T-cell (primary cell): Measurements from ENCODE around the gene REM2. TPM values are rescaled to one million over a fixed set of nuclear protein-coding genes. Genes with fewer than 3 reads are reported as not detected.
A peak's percentile ranks its signal among the peaks of the same experiment; 100 is the strongest.

ENCODE experiments used
- ATAC-seq, 4 experiments: fragments of 200-7000 bp in 3 of 4; fragments of 150-1000 bp in 1 of 4; cut with Tn5 transposase; replicated peaks in 1 of 4; 1 replicate in 3 of 4; 2 replicates in 1 of 4; pipeline ENCODE4 v1.10.0; 2021; ENCODE audit warnings: moderate library complexity in 3 of 4, mild to moderate bottlenecking in 2 of 4, moderate number of reproducible peaks in 1 of 4
- CTCF ChIA-PET, 2 donors: fragments of 300-600 bp; sonication (Branson Sonifier 250); formaldehyde crosslinking; loops; one replicate each; lab custom pipeline; 2022; ENCODE audit warnings: antibody characterized with exemption in 2 of 2; lab: Charles Lee
- POLR2A ChIA-PET, 2 donors: fragments of 300-600 bp; sonication (Branson Sonifier 250); formaldehyde crosslinking; loops; one replicate each; lab custom pipeline; 2022; ENCODE audit warnings: antibody characterized with exemption in 2 of 2; lab: Charles Lee
- DNase-seq, 35 experiments: peaks; one replicate each; pipeline versions ENCODE4 v3.0.0 to v3.0.0-alpha.2; 2013 to 2023
- H3K27ac ChIP-seq: one replicate; pipeline ENCODE4 v1.5.1; 2013; ENCODE audit warnings: low read length
- H3K27me3 ChIP-seq, 2 experiments: replicated peaks in 1 of 2; 1 replicate in 1 of 2; 2 replicates in 1 of 2; pipeline versions ENCODE4 v1.6.1 to v1.7.0; 2013; ENCODE audit warnings: low read length in 1 of 2, mixed read lengths in 1 of 2; ENCODE audit not compliant: control insufficient read depth in 2 of 2, insufficient read depth in 2 of 2; ENCODE audit errors: extremely low read depth in 1 of 2
- H3K36me3 ChIP-seq, 2 donors: 1 replicate in 1 of 2; 2 replicates in 1 of 2; pipeline versions ENCODE4 v1.6.1 to v1.7.0; 2013; ENCODE audit warnings: low read length in 1 of 2; ENCODE audit not compliant: control insufficient read depth in 2 of 2, insufficient read depth in 1 of 2; ENCODE audit errors: extremely low read depth in 1 of 2
- H3K4me1 ChIP-seq, 2 experiments: 1 replicate in 1 of 2; 2 replicates in 1 of 2; pipeline versions ENCODE4 v1.6.1 to v1.7.0; 2013; ENCODE audit warnings: low read length in 2 of 2, mixed read lengths in 1 of 2; ENCODE audit not compliant: insufficient read depth in 2 of 2, control insufficient read depth in 1 of 2; ENCODE audit errors: extremely low read depth in 1 of 2
- H3K4me3 ChIP-seq, 2 donors: 1 replicate in 1 of 2; 2 replicates in 1 of 2; pipeline versions ENCODE4 v1.5.1 to v1.7.0; 2013; ENCODE audit warnings: mild to moderate bottlenecking in 2 of 2, low read length in 1 of 2, moderate library complexity in 1 of 2; ENCODE audit not compliant: control insufficient read depth in 1 of 2; ENCODE audit errors: extremely low read depth in 1 of 2
- H3K9me3 ChIP-seq: 2 replicates; pipeline ENCODE4 v1.7.0; 2013
- H3K27ac Mint-ChIP-seq, 2 donors: one replicate each; pipeline ENCODE4 v1.8.0; 2020 to 2021; ENCODE audit warnings: mild to moderate bottlenecking in 2 of 2, mixed read lengths in 2 of 2
- H3K27me3 Mint-ChIP-seq, 2 donors: one replicate each; pipeline ENCODE4 v1.8.0; 2021 to 2022; ENCODE audit warnings: mixed read lengths in 2 of 2
- H3K36me3 Mint-ChIP-seq: one replicate; pipeline ENCODE4 v1.8.0; 2021; ENCODE audit warnings: mixed read lengths
- H3K4me1 Mint-ChIP-seq, 3 donors: one replicate each; pipeline ENCODE4 v1.8.0; 2020 to 2022; ENCODE audit warnings: mixed read lengths in 3 of 3, mild to moderate bottlenecking in 1 of 3
- H3K4me3 Mint-ChIP-seq, 3 donors: one replicate each; pipeline ENCODE4 v1.8.0; 2020 to 2022; ENCODE audit warnings: mild to moderate bottlenecking in 3 of 3, mixed read lengths in 3 of 3, moderate library complexity in 3 of 3
- H3K9me3 Mint-ChIP-seq, 3 donors: one replicate each; pipeline ENCODE4 v1.8.0; 2020 to 2022; ENCODE audit warnings: mixed read lengths in 3 of 3
- WGBS: methylation state at CpG from one replicate; pipeline ENCODE4 v1.1.5; 2013; ENCODE audit warnings: missing lambda C conversion rate; ENCODE audit not compliant: insufficient coverage; 5-methylcytosine and 5-hydroxymethylcytosine counted together
- total RNA-seq, 35 experiments: library from RNA in 6 of 35; stranded (reverse) in 6 of 35; fragments of 120-200 nt in 1 of 35; gene quantifications; one replicate each; pipeline versions ENCODE4 v1.2.1 to v1.2.4 and lab custom pipeline; 2013 to 2026

REM2 gene
- total RNA-seq, 5 donors from 2014 or later (not counting 1 experiment from before 2014, with no cell fraction given): 4.1 to 10.6 (median 6.2) TPM

DNA sequence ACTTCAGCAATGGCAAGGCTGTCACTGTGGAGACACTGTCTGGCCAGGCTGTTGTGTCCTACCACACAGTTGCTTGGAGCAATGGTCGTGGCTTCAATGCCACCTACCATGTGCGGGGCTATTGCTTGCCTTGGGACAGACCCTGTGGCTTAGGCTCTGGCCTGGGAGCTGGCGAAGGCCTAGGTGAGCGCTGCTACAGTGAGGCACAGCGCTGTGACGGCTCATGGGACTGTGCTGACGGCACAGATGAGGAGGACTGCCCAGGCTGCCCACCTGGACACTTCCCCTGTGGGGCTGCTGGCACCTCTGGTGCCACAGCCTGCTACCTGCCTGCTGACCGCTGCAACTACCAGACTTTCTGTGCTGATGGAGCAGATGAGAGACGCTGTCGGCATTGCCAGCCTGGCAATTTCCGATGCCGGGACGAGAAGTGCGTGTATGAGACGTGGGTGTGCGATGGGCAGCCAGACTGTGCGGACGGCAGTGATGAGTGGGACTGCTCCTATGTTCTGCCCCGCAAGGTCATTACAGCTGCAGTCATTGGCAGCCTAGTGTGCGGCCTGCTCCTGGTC, 7.2 kb upstream of the REM2 start:
- CTCF ChIA-PET: interaction anchor here in 1 of 2 donors (0.8 kb wide), 1 partner anchor 15 kb away, joined by 6 read pairs; no protein-coding TSS in a partner anchor
- POLR2A ChIA-PET: interaction anchor here in 1 of 2 donors (1.1 kb wide), 1 partner anchor 13 kb away, joined by 6 read pairs; no protein-coding TSS in a partner anchor
- no peaks in the 10 kb centered on the region for H3K27me3 ChIP-seq
- no peak overlapping the region for H3K4me3 Mint-ChIP-seq
- H3K4me3 ChIP-seq: no peak overlapping the region
- peaks cover 43% of the 10 kb centered on the region for H3K36me3 Mint-ChIP-seq
- peak overlapping the region in 1 of 2 donors; percentile 58 for H3K27ac Mint-ChIP-seq
- no peaks in the 10 kb centered on the region for H3K9me3 ChIP-seq
- peaks cover 6 to 41% of the 10 kb centered on the region in 2 experiments for H3K4me1 ChIP-seq
- peaks cover 23 to 44% (median 33%) of the 10 kb centered on the region in 3 donors for H3K4me1 Mint-ChIP-seq
- H3K9me3 Mint-ChIP-seq: no peaks in the 10 kb centered on the region
- no peak overlapping the region for H3K27ac ChIP-seq
- no peak for DNase-seq
- peaks cover 17 to 60% of the 10 kb centered on the region in 2 donors for H3K36me3 ChIP-seq
- 98% methylated on average over 19 of the region's 20 CpGs for WGBS
- no peak for ATAC-seq
- H3K27me3 Mint-ChIP-seq: no peaks in the 10 kb centered on the region

DNA sequence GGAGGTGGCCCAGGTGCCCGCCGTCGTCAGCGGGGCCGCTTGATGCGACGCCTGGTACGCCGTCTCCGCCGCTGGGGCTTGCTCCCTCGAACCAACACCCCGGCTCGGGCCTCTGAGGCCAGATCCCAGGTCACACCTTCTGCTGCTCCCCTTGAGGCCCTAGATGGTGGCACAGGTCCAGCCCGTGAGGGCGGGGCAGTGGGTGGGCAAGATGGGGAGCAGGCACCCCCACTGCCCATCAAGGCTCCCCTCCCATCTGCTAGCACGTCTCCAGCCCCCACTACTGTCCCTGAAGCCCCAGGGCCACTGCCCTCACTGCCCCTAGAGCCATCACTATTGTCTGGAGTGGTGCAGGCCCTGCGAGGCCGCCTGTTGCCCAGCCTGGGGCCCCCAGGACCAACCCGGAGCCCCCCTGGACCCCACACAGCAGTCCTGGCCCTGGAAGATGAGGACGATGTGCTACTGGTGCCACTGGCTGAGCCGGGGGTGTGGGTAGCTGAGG, 6.0 kb upstream of the REM2 start:
- H3K36me3 ChIP-seq: peaks cover 17 to 60% of the 10 kb centered on the region in 2 donors
- no peak overlapping the region for H3K4me3 Mint-ChIP-seq
- no peaks in the 10 kb centered on the region for H3K27me3 Mint-ChIP-seq
- no peak overlapping the region for H3K27ac ChIP-seq
- no peaks in the 10 kb centered on the region for H3K27me3 ChIP-seq
- no peaks in the 10 kb centered on the region for H3K9me3 Mint-ChIP-seq
- ChIA-PET CTCF (no interaction called here), POLR2A (no interaction called here)
- peaks cover 22 to 47% (median 35%) of the 10 kb centered on the region in 3 donors for H3K4me1 Mint-ChIP-seq
- WGBS: 96% methylated on average over 16 of the region's 22 CpGs
- peaks cover 5 to 37% of the 10 kb centered on the region in 2 experiments for H3K4me1 ChIP-seq
- no peak overlapping the region for H3K27ac Mint-ChIP-seq
- peaks cover 43% of the 10 kb centered on the region for H3K36me3 Mint-ChIP-seq
- DNase-seq: no peak
- no peak overlapping the region for H3K4me3 ChIP-seq
- ATAC-seq: no peak
- no peaks in the 10 kb centered on the region for H3K9me3 ChIP-seq

DNA sequence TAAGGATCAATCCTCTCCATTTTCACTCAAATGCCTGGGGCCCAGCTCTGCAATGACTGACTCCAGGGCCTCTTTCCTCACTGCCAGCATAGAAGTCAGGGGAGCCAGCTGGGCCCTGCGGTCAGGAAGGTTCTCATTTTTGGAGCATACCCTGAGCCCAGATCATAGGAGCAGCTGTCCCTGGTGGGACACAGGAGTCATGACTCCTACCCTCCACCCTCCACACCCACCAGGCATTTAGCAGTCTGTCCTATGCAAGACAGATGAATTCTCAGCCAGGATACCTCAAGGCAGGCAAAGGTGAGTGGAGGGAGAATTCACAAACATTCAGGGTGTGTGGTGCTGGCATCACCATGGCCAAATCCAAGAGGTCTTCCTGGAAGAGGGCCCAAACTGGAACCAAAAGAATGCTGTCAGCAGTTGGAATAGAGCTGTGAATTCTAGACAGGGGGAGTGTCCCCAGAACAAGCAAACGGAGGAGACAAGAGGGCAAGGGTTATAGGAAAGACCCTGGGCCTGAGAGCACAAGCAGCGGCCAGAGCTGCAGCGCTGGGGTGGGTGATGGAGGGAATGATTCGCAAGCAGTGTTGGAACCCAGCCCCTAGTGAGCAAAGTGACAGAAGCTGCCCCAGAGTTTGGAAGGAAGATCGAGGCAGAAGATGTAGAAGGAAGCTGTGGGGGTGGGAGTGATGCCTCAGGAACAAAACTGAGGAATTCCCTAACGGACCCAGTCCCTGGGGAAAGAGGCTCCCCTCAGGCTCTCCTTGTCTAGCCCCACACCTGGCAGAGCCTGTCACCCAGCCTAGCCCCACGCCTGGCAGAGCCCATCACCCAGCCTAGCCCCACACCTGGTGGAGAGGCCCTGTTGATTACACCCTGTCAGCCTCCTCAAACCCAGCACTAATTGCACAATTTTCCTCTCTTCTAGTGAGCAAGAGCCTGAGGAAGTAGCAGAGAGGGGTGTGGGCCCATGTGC, 4.5 kb upstream of the REM2 start:
- H3K27ac ChIP-seq: no peak overlapping the region
- no peaks in the 10 kb centered on the region for H3K27me3 ChIP-seq
- H3K36me3 ChIP-seq: peaks cover 17 to 54% of the 10 kb centered on the region in 2 donors
- H3K27ac Mint-ChIP-seq: peak overlapping the region; percentile 40 to 79
- ATAC-seq: no peak
- ChIA-PET CTCF (no interaction called here), POLR2A (interaction anchor here in 1 of 2 donors (0.7 kb wide), 1 partner anchor 72 kb away, joined by 3 read pairs; no protein-coding TSS in a partner anchor)
- H3K4me3 ChIP-seq: no peak overlapping the region
- H3K9me3 ChIP-seq: no peaks in the 10 kb centered on the region
- no peak for DNase-seq
- peaks cover 0 to 38% of the 10 kb centered on the region in 2 experiments for H3K4me1 ChIP-seq
- H3K4me3 Mint-ChIP-seq: no peak overlapping the region
- 94% methylated on average over 4 of the region's 8 CpGs for WGBS
- peaks cover 18 to 44% (median 37%) of the 10 kb centered on the region in 3 donors for H3K4me1 Mint-ChIP-seq
- no peaks in the 10 kb centered on the region for H3K27me3 Mint-ChIP-seq
- no peaks in the 10 kb centered on the region for H3K9me3 Mint-ChIP-seq
- H3K36me3 Mint-ChIP-seq: peaks cover 38% of the 10 kb centered on the region

DNA sequence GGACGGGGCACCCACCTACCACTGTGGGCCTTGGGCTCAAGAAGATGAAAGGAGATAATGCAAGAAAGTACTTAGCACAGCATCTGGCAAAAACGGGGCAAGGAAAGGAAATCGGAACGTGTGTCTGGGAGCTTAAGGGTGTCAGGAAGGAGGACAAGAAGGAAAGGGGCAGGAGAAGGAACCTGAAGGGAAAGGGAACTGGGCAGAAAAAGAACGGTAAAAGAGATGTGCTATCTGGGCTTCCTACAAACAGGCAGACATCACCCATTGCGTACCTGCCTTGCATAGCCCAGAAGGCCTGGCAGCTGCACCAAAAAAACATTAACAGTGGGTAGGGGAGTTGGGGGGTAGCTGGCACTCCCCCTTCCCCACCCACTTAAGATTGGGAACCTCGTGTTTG, 958 bp upstream of the REM2 start:
- Mint-ChIP-seq H3K36me3 (peaks cover 20% of the 10 kb centered on the region), H3K9me3 (no peaks in the 10 kb centered on the region), H3K27me3 (no peaks in the 10 kb centered on the region), H3K4me1 (peaks cover 33 to 45% (median 43%) of the 10 kb centered on the region in 3 donors), H3K4me3 (no peak overlapping the region), H3K27ac (peak overlapping the region; percentile 0 to 5)
- DNase-seq: no peak
- no peak overlapping the region for H3K27ac ChIP-seq
- H3K9me3 ChIP-seq: no peaks in the 10 kb centered on the region
- H3K4me1 ChIP-seq: peaks cover 2 to 29% of the 10 kb centered on the region in 2 experiments
- CTCF ChIA-PET: interaction anchor here (1.1 to 2.1 kb wide), 2 partner anchors 9 to 29 kb away, joined by 3 to 13 read pairs; no protein-coding TSS in a partner anchor
- no peak for ATAC-seq
- H3K36me3 ChIP-seq: peaks cover 4 to 22% of the 10 kb centered on the region in 2 donors
- POLR2A ChIA-PET: interaction anchor here in 1 of 2 donors (1.1 kb wide), 1 partner anchor 14 kb away, joined by 3 read pairs; no protein-coding TSS in a partner anchor
- H3K4me3 ChIP-seq: no peak overlapping the region
- no peaks in the 10 kb centered on the region for H3K27me3 ChIP-seq
- 68% methylated on average over 3 of the region's 7 CpGs for WGBS

DNA sequence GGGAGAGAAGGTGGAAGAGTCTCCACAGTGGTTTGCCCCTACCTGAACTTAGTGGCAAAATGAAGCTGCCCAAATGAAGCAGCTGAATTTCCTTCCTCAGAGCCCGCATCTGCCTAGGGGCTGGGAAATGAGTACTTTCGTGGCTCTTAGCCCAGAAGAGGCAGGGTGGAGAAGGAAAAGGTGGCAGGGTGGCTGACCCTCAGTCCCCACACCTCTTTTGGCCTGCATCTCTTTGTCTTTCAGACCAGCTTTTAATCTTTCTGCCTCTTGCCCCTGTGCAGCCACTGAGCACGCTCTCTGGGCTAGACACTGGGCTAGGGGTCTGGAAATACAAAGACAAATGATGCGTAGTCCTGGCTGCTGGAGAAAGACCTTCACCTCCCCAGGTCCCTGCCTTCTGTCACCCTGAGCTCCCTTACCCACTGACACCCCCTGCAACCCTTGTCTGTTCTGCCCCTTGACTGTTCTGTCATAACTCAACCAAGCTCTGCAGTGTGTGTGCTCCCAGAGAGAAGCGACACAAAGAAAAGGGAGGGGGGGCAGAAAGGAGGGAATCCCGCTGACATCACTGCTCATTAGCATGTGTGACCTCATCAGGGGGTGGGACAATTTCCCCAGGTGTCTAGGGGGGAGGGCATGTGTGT, 371 bp upstream of the REM2 start:
- ChIA-PET POLR2A (interaction anchor here in 1 of 2 donors (1.1 kb wide), 1 partner anchor 14 kb away, joined by 3 read pairs; no protein-coding TSS in a partner anchor), CTCF (interaction anchor here (0.6 to 2.1 kb wide), 8 partner anchors 9 to 903 kb away, joined by 3 to 13 read pairs (median 4); no protein-coding TSS in a partner anchor)
- DNase-seq (peak in 22 of 35 experiments; percentile 13 to 68 (median 31)), ATAC-seq (peak in 1 of 4 experiments; percentile 30)
- peaks cover 18% of the 10 kb centered on the region for H3K36me3 Mint-ChIP-seq
- H3K4me1 Mint-ChIP-seq: peaks cover 38 to 51% (median 49%) of the 10 kb centered on the region in 3 donors
- WGBS: 83% methylated on average over 3 of the region's 6 CpGs
- Histone ChIP-seq H3K27me3 (no peaks in the 10 kb centered on the region), H3K27ac (no peak overlapping the region), H3K9me3 (no peaks in the 10 kb centered on the region), H3K4me3 (no peak overlapping the region), H3K4me1 (peaks cover 7 to 35% of the 10 kb centered on the region in 2 experiments), H3K36me3 (peaks cover under 1 to 16% of the 10 kb centered on the region in 2 donors)
- H3K4me3 Mint-ChIP-seq: no peak overlapping the region
- H3K9me3 Mint-ChIP-seq: no peaks in the 10 kb centered on the region
- H3K27me3 Mint-ChIP-seq: no peaks in the 10 kb centered on the region
- no peak overlapping the region for H3K27ac Mint-ChIP-seq
